ENCODE measurements around the gene EFNA4.

The EFNA4 gene

GRCh38 chr1:155093911-155094621, 30.5 kb downstream of the EFNA4 start:
- TF ChIP-seq CTCF (IDR thresholded peaks at IDR 0.05), result peak; percentile 64

- no peak for TF ChIP-seq CTCF (IDR thresholded peaks at IDR 0.05)
Measured at GRCh38 chr1:155094622-155094948, 31.0 kb downstream of the EFNA4 start.

GRCh38 chr1:155099331-155099730, 35.8 kb downstream of the EFNA4 start:
- no peak for TF ChIP-seq CTCF (IDR thresholded peaks at IDR 0.05)

- no peak for TF ChIP-seq CTCF (IDR thresholded peaks at IDR 0.05)
Measured at GRCh38 chr1:155103325-155103724, 39.8 kb downstream of the EFNA4 start.

GRCh38 chr1:155104605-155105534, 41.3 kb downstream of the EFNA4 start:
- no peak for TF ChIP-seq CTCF (IDR thresholded peaks at IDR 0.05)

- no peak for TF ChIP-seq CTCF (IDR thresholded peaks at IDR 0.05)
Measured at GRCh38 chr1:155105604-155106011, 42.1 kb downstream of the EFNA4 start.

- TF ChIP-seq CTCF (IDR thresholded peaks at IDR 0.05), result no peak
Measured at GRCh38 chr1:155106862-155107261, 43.3 kb downstream of the EFNA4 start.

All from LNCAP (cell line).